Loucy (cell line): ENCODE data around the gene FMNL3.

Experiments used
- EZH2phosphoT487 ChIP-seq: fragments of 200-600 bp; IDR thresholded peaks from 2 replicates; pipeline ENCODE4 v1.6.1; 2018; ENCODE audit warnings: antibody characterized with exemption, mild to moderate bottlenecking, moderate library complexity, borderline replicate concordance
- TF ChIP-seq, protein P1 (sequence below): fragments of 200-600 bp; sonication (generic); conservative IDR thresholded peaks from 2 replicates; pipeline ENCODE4 v1.5.1; 2014; ENCODE audit warnings: mild to moderate bottlenecking, antibody characterized with exemption, low read length

DNA sequence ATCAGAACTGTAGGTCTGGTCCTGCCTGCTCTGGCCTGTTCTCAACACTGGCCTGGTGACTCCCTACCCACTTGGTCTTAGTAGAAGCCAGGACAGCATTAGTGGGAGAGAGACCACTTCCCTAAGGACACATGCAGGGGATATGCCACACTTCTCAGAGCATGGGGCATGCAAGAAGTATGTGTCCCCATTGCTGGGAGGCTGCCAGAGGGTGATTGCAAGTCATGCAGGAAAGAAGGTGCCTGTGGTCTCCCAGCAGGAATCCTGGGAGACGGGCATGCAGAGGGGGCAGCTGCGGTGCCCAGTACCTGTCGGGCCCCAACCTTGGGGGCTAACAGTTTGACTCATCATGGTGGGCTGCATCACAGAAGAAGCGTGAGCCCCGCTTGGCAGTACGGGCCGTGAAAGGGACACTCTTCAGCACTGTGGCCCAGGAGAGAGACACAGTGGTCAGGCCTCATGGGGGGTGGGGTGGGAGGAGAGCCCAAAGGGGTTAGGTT is 60.8 kb downstream of the FMNL3 start:
- TF ChIP-seq, protein P1, sequence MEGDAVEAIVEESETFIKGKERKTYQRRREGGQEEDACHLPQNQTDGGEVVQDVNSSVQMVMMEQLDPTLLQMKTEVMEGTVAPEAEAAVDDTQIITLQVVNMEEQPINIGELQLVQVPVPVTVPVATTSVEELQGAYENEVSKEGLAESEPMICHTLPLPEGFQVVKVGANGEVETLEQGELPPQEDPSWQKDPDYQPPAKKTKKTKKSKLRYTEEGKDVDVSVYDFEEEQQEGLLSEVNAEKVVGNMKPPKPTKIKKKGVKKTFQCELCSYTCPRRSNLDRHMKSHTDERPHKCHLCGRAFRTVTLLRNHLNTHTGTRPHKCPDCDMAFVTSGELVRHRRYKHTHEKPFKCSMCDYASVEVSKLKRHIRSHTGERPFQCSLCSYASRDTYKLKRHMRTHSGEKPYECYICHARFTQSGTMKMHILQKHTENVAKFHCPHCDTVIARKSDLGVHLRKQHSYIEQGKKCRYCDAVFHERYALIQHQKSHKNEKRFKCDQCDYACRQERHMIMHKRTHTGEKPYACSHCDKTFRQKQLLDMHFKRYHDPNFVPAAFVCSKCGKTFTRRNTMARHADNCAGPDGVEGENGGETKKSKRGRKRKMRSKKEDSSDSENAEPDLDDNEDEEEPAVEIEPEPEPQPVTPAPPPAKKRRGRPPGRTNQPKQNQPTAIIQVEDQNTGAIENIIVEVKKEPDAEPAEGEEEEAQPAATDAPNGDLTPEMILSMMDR: no peak
- TF ChIP-seq EZH2phosphoT487: no peak
